Activated gamma-delta T cell (primary cell): ENCODE measurements around the gene ALCAM.

Experiments used
- DNase-seq: peaks from one replicate; lab custom pipeline; 2025; lab: John Stamatoyannopoulos, UW

The ALCAM gene

DNA sequence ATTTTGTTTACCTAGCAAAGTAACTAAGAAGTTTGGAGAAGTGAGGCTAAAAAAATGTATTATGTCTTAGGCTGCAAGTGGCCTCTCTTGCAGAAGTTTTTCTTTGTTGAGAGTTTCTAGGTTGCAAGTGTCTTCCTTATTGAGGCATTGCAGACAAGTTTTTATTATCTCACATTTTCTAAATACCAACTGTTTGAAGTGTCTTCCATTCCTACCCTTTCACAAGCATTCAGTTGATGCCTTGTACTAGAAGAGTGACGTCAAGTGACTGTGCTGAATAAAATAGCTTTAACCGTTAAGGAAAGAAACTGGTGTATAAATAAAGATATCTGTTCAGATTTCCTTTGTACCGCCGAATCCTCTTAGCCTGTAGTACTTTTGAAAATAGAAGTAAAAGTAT is 123.3 kb downstream of the ALCAM start:
- DNase-seq = no peak

- DNase-seq = no peak
Observed at GRCh38 chr3:105493305-105493892, 126.7 kb downstream of the ALCAM start.

- DNase-seq = no peak
Observed at GRCh38 chr3:105495021-105495420, 128.3 kb downstream of the ALCAM start.

GRCh38 chr3:105496343-105496742 is 129.6 kb downstream of the ALCAM start:
- DNase-seq = no peak

- no peak for DNase-seq
Observed at GRCh38 chr3:105497386-105497785, 130.7 kb downstream of the ALCAM start.

- DNase-seq = no peak
Observed at GRCh38 chr3:105499961-105500360, 133.3 kb downstream of the ALCAM start.

DNA sequence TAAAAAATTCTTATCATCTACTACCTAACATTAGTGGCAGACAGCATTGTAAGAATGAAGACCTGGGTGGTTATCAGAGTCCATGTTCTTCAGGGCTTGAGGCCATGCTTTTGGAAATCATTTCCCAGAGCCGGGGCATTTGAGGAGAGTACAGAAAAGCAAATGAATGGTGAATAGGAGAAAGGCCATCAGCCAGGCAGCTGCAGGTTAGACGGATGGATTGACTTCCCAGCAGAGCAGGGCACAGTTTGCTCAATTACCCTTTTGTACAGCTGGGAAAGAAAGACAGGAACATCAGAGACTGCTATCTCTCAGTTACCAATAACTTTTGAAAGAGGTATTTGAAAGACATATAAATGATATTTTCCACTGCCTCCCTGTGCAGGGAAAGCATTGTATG is 135.6 kb downstream of the ALCAM start:
- no peak for DNase-seq

DNA sequence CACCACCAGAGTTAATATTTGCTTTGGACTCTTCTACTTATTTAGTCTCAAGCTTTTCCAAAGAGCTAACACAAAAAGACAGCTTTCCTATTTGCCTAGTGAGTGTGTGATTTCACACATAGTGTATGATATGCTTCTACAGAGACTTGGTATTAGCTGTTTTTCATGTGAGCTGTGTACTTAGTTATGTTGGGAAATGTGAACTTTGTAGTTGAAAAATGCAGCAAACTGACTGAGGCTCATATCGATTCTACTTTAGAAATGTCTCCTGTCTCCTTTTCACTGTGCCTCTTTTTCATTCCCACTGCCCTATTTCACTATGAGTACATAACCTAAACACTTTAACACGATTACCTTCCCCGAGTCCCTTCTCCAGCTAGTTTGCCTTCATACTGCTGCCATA is 136.5 kb downstream of the ALCAM start:
- no peak for DNase-seq

DNA sequence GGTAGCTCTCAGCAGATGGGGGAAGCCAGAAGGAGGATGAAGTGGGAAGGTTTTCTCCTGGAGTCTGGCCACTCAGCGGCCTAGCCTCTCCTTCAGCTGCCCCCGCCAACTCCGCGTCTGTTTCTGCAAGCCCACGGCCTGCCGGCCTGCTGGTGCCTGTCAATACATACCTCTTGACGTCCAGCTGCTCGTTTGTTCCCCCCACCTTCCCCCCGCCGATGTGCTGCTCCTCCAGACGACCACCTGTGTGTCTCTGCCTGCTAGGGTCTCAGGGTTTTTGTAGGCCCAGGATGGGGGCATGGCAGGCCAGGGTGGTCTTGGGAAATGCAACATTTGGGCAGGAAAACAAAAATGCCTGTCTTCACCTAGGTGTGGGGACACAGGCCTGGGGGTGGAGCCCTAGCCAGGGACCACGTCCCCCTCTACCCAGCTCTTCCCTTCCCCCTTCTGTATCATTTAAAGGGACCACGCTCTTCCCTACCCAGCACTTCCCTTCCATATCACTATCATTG is 137.8 kb downstream of the ALCAM start:
- no peak for DNase-seq

GRCh38 chr3:105505170-105505569 is 138.5 kb downstream of the ALCAM start:
- no peak for DNase-seq

- DNase-seq = no peak
Observed at GRCh38 chr3:105511031-105511430, 144.3 kb downstream of the ALCAM start.

DNA sequence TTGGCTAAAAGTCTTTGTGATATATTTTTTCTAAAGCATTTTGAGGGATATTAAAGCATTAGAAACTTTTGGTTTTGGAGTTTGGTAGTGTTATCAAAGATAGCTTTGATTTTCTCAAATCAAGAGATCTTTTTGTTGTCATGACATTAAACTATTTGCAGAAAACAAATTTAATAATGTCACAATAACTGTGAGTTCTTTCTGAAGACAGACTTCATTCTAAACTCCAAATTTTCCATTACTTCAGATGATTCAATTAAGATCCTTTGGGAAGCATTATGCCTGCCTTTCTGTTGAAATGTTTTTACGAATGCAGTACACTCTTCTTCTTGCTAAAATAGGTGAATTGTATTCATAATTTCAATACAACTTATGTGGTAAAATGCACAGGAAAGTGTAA is 145.4 kb downstream of the ALCAM start:
- DNase-seq = no peak

DNA sequence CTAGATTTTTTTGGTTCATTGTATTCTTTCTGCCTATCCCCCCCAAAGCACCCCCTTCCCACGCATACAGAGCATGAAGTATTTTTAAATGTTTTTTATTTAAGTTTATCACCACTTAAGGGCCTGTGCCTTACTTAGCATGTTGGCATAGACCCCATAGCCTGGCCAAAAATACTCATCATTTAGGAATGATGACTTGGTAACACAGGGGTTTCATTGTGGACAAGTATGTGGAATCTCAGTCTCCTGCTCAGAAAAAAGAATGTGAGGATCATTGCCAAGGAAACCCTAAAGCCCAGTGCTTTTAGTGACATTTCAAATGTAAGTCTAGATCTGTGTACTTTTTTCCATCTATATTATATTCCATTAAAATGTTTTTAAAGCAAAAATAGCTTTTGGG is 146.3 kb downstream of the ALCAM start:
- no peak for DNase-seq

GRCh38 chr3:105513886-105514285 is 147.2 kb downstream of the ALCAM start:
- DNase-seq = no peak

DNA sequence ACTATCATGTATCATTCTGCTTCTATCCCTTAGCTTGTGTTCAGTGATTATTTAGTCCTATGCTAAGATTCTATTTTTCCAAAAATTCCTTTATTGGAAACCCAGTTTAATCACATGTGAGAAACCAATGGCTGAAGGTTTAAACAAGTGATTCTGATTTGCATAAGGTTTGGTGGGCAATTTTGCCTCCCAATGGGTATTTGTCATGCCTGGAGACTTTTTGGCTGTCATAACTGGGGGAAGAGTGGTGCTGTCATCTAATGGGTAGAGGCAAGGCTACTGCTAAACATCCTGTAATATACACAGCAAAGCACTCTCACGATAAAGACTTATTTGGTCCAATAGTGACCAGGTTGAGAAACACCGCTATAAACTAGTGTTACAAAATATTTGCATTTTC is 148.7 kb downstream of the ALCAM start:
- no peak for DNase-seq

DNA sequence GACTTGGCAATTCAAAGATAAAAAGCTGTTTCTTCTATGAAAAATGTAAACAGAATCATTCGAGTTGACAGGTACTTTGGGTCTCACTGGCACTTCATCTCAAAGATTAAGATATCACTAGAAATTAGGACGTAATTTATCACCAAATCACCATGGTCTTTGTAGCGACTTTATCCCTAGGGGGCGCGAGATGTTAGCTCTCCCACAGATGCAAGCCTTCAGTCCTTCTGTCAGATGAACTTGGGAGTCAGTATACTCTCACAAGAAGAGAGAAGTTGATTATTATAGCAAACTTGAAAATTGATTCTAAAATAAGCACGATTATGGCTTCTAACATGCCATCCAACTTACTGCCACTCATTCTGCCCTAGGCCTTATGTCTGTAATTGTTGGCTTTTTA is 150.3 kb downstream of the ALCAM start:
- no peak for DNase-seq

GRCh38 chr3:105518203-105518602 is 151.5 kb downstream of the ALCAM start:
- DNase-seq = no peak

DNA sequence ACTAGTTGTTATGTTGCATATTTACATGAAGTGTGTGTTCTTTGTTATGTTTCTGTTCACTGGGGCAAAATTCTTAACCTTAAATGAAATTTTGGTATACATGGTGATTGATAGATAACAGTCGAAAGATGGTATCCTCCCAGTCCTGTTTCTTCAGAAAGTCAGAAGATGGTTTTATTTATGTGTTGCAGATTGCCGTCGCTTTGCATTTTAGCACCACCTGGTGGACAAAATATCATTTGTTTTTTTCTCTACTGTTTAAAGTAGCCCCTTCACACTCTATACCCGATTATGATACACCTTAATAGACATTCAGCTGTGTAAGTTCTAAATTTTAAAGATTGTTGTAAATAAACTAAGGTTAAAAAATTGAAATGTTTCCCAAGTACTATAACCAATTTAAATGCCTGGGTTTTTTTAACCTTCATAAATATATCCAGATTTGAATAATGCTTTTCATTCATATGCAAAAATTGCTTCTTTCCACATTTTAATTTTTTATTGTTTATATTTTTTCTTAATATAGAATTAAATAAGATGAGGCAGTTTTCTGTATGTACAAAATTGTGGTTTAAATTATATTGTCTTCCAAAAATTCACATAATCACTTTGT is 152.2 kb downstream of the ALCAM start:
- DNase-seq = no peak

- DNase-seq = no peak
Observed at GRCh38 chr3:105521770-105522169, 155.1 kb downstream of the ALCAM start.

- DNase-seq = no peak
Observed at GRCh38 chr3:105523501-105523900, 156.8 kb downstream of the ALCAM start.

DNA sequence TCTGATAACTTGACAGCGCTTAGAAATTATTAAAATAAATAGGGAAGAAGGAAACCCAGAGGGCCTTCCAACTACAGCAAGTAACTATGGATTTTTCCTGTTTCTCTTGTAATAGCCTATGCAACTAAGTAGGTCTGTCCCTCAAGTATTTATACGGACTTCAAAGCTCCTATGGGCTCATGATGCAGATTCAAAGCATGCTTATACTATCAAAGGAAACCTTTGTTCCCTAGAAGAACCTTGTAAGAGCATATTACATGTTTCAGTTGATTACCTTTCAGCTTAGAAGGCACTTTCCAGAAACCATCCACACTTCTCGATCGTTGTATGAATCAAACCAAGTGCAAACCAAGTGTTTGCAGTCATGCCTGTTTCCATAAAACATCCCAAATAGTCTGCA is 158.8 kb downstream of the ALCAM start:
- no peak for DNase-seq

- no peak for DNase-seq
Observed at GRCh38 chr3:105526360-105527111, 159.8 kb downstream of the ALCAM start.

DNA sequence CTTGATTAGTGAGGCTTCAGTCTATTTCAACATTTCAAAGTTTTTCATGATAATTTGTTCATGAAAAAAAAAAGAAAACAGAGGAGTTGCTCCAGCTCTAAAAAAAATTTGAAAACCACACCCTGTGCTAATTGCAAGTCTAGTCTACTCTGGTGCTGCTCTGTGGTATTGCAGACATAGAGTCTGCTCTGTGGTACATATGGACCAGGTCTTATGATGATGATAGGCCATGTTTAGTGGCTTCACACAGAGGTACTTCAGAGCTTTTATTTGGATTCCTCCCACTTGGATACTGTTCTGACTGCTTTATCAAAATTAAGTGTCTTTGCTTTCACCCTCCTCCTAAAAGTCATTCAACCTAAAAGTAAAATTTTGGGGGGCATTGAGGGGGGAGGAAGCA is 160.8 kb downstream of the ALCAM start:
- no peak for DNase-seq
